Activated T-cell treated with anti-CD3 and anti-CD28 coated beads, Interleukin-2, amount 50 U/mL, for 72 hours (primary cell): ENCODE data around the gene WDR74. TPM values are rescaled to one million over a fixed set of nuclear protein-coding genes. Genes with fewer than 3 reads are reported as not detected.
A peak's percentile ranks its signal among the peaks of the same experiment; 100 is the strongest.
"Not testable (repeated sequence)": the region's sequence is repeated elsewhere in the genome, so short reads cannot be mapped to it uniquely, and the experiment has no call there.

ENCODE experiments used
- ATAC-seq, 2 donors: fragments of 150-1000 bp; cut with Tn5 transposase; replicated peaks in 1 of 2; 2 replicates each; pipeline ENCODE4 v1.10.0; 2021; ENCODE audit warnings: moderate library complexity in 2 of 2, mild to moderate bottlenecking in 1 of 2
- DNase-seq, 2 donors: peaks; one replicate each; pipeline ENCODE4 v3.0.0; 2021 to 2022; ENCODE audit warnings: mixed read lengths in 1 of 2
- H3K27ac Mint-ChIP-seq: one replicate; pipeline ENCODE4 v1.8.0; 2022; ENCODE audit warnings: mild to moderate bottlenecking, moderate library complexity, mixed read lengths
- H3K27me3 Mint-ChIP-seq: one replicate; pipeline ENCODE4 v1.8.0; 2022; ENCODE audit warnings: low read depth, mixed read lengths
- H3K36me3 Mint-ChIP-seq, 2 donors: one replicate each; pipeline ENCODE4 v1.8.0; 2022; ENCODE audit warnings: mixed read lengths in 2 of 2, mild to moderate bottlenecking in 1 of 2; ENCODE audit not compliant: insufficient read depth in 2 of 2
- H3K4me1 Mint-ChIP-seq: one replicate; pipeline ENCODE4 v1.8.0; 2022; ENCODE audit warnings: low read depth, mixed read lengths
- H3K4me3 Mint-ChIP-seq, 2 donors: one replicate each; pipeline ENCODE4 v1.8.0; 2022; ENCODE audit warnings: mild to moderate bottlenecking in 2 of 2, mixed read lengths in 2 of 2, moderate library complexity in 2 of 2
- H3K9me3 Mint-ChIP-seq, 2 donors: one replicate each; pipeline ENCODE4 v1.8.0; 2022; ENCODE audit warnings: mixed read lengths in 2 of 2
- total RNA-seq, 2 donors: library from RNA; stranded (reverse); gene quantifications; one replicate each; pipeline ENCODE4 v1.2.3, GENCODE V29; 2022

The WDR74 gene
- total RNA-seq, 2 donors from 2014 or later, result 101 to 104 TPM

DNA sequence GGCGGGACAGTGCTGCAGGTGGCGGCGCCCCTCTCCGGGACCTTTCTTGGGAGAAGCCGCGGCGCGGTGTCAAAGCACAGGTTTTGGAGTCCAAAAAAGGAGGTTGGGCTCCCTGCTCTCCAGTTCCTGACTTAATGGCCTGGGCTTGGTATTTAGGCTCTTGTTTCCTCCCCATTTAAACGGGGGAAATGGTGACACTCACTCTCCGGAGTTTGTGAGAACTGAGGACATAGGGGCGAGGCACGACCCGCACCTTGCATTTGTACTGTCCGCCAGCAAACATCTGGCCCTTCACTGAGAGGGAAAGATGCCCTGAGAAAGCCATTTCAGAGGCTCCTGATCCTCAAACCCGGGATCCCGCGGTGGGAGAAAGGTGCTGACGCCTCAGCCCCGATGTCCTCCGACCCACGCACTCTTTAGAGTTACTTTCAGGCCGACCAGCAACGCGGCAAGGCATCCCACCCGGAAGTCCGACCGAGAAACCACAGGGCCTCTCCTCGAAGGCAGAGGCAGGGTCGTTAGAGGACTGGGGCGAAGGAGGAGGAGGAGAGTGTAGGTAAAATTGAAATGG is 2.9 kb upstream of the WDR74 start:
- no peaks in the 10 kb centered on the region for H3K27me3 Mint-ChIP-seq
- ATAC-seq (no peak), DNase-seq (peak; percentile 57 to 68)
- no peak overlapping the region for H3K4me3 Mint-ChIP-seq
- no peaks in the 10 kb centered on the region for H3K9me3 Mint-ChIP-seq
- H3K27ac Mint-ChIP-seq, result no peak overlapping the region
- peaks cover 7 to 9% of the 10 kb centered on the region in 2 donors for H3K36me3 Mint-ChIP-seq
- H3K4me1 Mint-ChIP-seq, result peaks cover 36% of the 10 kb centered on the region

DNA sequence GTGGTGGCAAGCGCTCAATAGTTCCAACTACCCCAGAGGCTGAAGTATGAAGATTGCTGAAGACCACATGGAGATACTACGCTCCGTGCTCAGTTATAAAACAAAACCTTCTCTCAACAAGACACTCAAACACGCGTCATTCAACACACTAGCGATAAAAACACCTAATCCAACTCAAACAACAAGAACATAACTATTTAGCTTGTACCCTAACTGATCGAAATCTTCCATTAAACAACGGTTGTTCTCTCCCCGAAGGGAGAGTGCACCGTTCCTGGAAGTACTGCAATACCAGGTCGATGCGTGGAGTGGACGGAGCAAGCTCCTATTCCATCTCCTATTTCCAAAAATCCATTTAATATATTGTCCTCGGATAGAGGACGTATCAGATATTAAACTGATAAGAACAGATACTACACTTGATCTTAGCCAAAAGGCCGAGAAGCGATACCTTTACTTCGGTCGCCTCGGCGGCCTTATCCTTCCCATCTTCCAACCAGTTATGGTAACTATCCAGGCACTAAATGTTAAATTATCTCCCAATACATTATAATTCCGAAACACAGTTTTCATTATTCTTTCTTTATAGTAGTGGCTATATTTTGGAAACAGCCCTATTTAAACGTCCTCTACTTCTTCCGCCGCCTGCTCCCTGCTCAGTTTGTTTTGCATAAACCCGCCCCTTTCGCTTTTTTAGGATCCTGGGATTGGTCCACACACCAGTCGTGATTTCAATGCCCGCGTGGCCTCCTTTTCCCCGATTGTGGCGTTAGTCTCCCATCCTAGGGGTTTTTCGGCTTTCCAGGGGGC is 2.2 kb upstream of the WDR74 start:
- H3K36me3 Mint-ChIP-seq, result peaks cover 7 to 11% of the 10 kb centered on the region in 2 donors
- peak; percentile 74 to 77 for ATAC-seq

DNA sequence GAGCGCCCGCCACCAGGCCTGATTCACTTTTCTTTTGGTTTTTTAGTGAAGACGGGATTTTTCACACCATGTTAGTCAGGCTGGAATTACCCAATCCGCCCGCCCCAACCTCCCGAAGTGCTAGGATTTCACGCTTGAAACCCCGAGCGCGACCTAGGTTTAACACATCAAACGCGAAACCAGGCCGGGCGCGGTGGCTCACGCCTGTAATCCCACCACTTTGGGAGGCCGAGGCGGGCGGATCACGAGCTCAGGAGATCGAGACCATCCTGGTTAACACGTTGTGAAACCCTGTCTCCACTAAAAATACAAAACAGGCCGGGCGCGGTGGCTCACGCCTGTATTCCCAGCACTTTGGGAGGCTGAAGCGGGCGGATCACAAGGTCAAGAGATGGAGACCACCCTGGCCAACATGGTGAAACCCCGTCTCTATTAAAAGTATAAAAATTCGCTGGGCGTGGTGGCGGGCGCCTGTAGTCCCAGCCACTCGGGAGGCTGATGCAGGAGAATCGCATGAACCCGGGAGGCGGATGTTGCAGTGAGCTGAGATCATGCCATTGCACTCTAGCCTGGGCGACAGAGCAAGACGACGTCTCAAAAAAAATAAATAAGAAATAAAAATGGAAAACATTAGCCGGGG is 1.5 kb upstream of the WDR74 start:
- H3K27ac Mint-ChIP-seq, H3K9me3 Mint-ChIP-seq, H3K4me3 Mint-ChIP-seq, H3K27me3 Mint-ChIP-seq: not testable (repeated sequence)
- H3K4me1 Mint-ChIP-seq, result peaks cover 42% of the 10 kb centered on the region
- H3K36me3 Mint-ChIP-seq, result peaks cover 7 to 11% of the 10 kb centered on the region in 2 donors
- ATAC-seq (peak; percentile 43 to 52), DNase-seq (peak; percentile 92 to 96)

More for the DNA sequence above, 2.2 kb upstream of the WDR74 start:
- H3K27me3 Mint-ChIP-seq, result no peaks in the 10 kb centered on the region
- no peaks in the 10 kb centered on the region for H3K9me3 Mint-ChIP-seq
- H3K4me1 Mint-ChIP-seq, result peaks cover 40% of the 10 kb centered on the region
- no peak overlapping the region for H3K27ac Mint-ChIP-seq
- no peak overlapping the region for H3K4me3 Mint-ChIP-seq
- peak; percentile 83 to 87 for DNase-seq

DNA sequence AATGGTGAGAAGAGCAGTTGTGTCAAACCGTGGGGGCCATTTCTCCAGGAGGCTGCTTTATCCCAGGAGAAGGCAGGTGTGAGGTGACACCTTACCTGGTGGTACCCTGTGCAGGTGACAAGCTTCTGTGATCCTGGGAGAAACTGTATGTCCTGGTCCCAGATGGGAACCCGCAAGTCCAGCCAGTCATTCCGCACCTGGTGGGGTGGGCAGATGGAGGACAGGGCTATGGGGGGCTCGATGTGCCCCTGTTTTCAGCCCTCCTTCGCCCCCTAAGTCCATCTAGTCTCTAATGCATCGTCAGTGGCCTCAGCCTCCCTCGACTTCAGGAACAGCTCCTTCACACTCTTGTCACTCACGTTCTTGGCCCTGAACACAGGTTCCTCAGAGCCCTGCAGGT is 4.1 kb downstream of the WDR74 start:
- Mint-ChIP-seq H3K4me3 (no peak overlapping the region), H3K27ac (no peak overlapping the region), H3K36me3 (peaks cover 12 to 24% of the 10 kb centered on the region in 2 donors), H3K9me3 (no peaks in the 10 kb centered on the region), H3K27me3 (no peaks in the 10 kb centered on the region), H3K4me1 (peaks cover 57% of the 10 kb centered on the region)
- ATAC-seq (no peak), DNase-seq (no peak)

- no peaks in the 10 kb centered on the region for H3K9me3 Mint-ChIP-seq
- peak within 1 kb of the TSS; percentile 87 to 100 for H3K4me3 Mint-ChIP-seq
- DNase-seq, result no peak
- peak within 1 kb of the TSS; percentile 96 for H3K27ac Mint-ChIP-seq
- no peaks in the 10 kb centered on the region for H3K27me3 Mint-ChIP-seq
- peaks cover 47% of the 10 kb centered on the region for H3K4me1 Mint-ChIP-seq
- ATAC-seq, result no peak
- peaks cover 8 to 23% of the 10 kb centered on the region in 2 donors for H3K36me3 Mint-ChIP-seq
Observed at GRCh38 chr11:62832336-62833234, 6.8 kb downstream of the WDR74 start, which contains the start of gene TEX54. TEX54 (minus strand) TSS chr11:62832841.

GRCh38 chr11:62831520-62832335 is 7.7 kb downstream of the WDR74 start, which contains the start of gene STX5:
STX5 (minus strand) TSS chr11:62832051; CDS start chr11:62831243, 808 bp downstream.
- Mint-ChIP-seq H3K4me1 (peaks cover 41% of the 10 kb centered on the region), H3K27ac (peak within 1 kb of the TSS; percentile 96), H3K4me3 (peak within 1 kb of the TSS; percentile 87 to 100), H3K9me3 (no peaks in the 10 kb centered on the region), H3K36me3 (peaks cover 9 to 26% of the 10 kb centered on the region in 2 donors), H3K27me3 (no peaks in the 10 kb centered on the region)
- ATAC-seq (peak; percentile 90 to 93), DNase-seq (peak; percentile 100)

DNA sequence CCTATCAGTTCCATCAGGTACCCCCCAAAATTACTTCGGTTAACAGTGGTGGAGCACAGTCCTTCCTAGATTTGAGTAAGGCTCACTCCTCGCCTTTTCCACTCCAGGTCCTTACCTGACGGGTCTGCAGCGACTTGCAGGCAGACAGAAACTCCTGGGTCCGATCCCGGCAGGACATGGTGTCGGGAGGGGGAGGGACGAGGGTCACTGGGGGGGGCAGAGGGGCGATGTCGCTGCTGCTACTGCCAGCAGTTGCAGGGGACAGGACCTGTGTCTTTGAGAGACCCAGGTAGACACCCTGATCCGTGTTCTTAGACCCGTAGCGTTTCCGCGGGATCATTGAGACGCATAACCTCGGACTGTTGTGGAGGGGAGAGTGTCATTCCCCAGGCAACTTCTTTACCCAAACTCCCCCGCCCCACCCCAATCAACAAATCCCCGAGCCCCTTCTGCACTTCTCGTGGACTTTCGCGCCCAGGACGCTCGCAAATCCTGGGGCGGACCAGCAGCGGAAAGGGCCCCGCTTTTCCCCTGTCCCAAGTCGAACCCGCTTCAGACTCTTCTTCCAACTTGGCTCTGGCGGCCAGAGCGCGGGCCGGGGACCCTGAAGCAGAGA is 8.4 kb downstream of the WDR74 start:
- Mint-ChIP-seq H3K9me3 (no peaks in the 10 kb centered on the region), H3K4me3 (peak overlapping the region; percentile 87 to 100), H3K27ac (peak overlapping the region; percentile 96), H3K4me1 (peaks cover 38% of the 10 kb centered on the region), H3K27me3 (no peaks in the 10 kb centered on the region), H3K36me3 (peaks cover 9 to 24% of the 10 kb centered on the region in 2 donors)
- DNase-seq (no peak), ATAC-seq (no peak)

GRCh38 chr11:62828130-62828529 is 11.3 kb downstream of the WDR74 start:
- not testable (repeated sequence) for DNase-seq, H3K27me3 Mint-ChIP-seq, H3K4me3 Mint-ChIP-seq, H3K9me3 Mint-ChIP-seq, H3K27ac Mint-ChIP-seq, ATAC-seq
- Mint-ChIP-seq H3K36me3 (peaks cover 6 to 35% of the 10 kb centered on the region in 2 donors), H3K4me1 (peaks cover 21% of the 10 kb centered on the region)

GRCh38 chr11:62823677-62824076 is 15.7 kb downstream of the WDR74 start:
- H3K4me1 Mint-ChIP-seq, result no peaks in the 10 kb centered on the region
- peaks cover 6 to 32% of the 10 kb centered on the region in 2 donors for H3K36me3 Mint-ChIP-seq
- no peaks in the 10 kb centered on the region for H3K9me3 Mint-ChIP-seq
- no peaks in the 10 kb centered on the region for H3K27me3 Mint-ChIP-seq
- ATAC-seq (no peak), DNase-seq (no peak)
- H3K27ac Mint-ChIP-seq, result no peak overlapping the region
- no peak overlapping the region for H3K4me3 Mint-ChIP-seq

DNA sequence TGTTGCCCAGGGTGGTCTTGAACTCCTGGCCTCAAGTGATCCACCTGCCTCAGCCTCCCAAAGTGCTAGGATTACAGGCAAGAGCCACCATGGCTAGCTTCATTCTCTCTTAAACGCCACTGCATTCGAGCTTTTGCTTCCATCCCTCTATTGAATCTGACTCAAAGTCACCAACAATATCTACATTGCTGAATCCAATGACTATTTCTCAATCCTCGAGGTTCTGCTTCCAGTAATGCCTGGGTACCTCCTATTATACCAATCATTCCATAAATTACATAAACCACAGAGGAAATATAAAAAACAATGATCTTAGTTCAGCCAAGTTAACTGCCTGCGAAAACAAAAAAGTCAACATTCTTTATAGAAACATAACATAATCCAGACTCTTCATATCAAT is 22.3 kb downstream of the WDR74 start:
- Mint-ChIP-seq H3K27ac (no peak overlapping the region), H3K4me3 (no peak overlapping the region), H3K27me3 (no peaks in the 10 kb centered on the region), H3K9me3 (no peaks in the 10 kb centered on the region), H3K36me3 (peaks cover 0 to 16% of the 10 kb centered on the region in 2 donors), H3K4me1 (no peaks in the 10 kb centered on the region)
- DNase-seq (no peak), ATAC-seq (no peak)

DNA sequence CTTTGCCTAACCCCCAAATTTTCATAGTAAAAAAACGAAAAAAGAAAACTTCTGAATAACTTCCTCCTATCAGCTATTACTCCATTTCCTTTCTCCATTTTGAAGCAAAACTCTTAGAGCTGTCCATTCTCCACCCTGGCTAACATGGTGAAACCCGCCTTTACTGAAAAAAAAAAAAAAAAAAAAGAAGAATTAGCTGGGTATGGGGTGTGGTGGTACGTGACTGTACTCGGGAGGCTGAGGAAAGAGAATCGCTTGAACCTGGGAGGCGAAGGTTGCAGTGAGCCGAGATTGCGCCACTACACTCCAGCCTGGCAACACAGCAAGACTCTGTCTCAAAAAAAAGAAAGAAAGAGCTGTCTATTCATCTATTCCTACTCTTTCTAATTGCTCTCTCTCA is 22.8 kb downstream of the WDR74 start:
- H3K4me1 Mint-ChIP-seq, result no peaks in the 10 kb centered on the region
- DNase-seq (no peak), ATAC-seq (no peak)
- H3K9me3 Mint-ChIP-seq, result no peaks in the 10 kb centered on the region
- H3K4me3 Mint-ChIP-seq, result no peak overlapping the region
- no peak overlapping the region for H3K27ac Mint-ChIP-seq
- no peaks in the 10 kb centered on the region for H3K27me3 Mint-ChIP-seq
- peaks cover 0 to 16% of the 10 kb centered on the region in 2 donors for H3K36me3 Mint-ChIP-seq
